Astrocyte of the hippocampus (primary cell): ENCODE measurements around the gene CTSW.
"Not testable (repeated sequence)": the region's sequence is repeated elsewhere in the genome, so short reads cannot be mapped to it uniquely, and the experiment has no call there.

Experiments
- DNase-seq: peaks from one replicate; pipeline ENCODE4 v3.0.0; 2011; ENCODE audit warnings: low read depth, low spot score

The CTSW gene

GRCh38 chr11:65885808-65886536 lies 6.3 kb downstream of the CTSW start:
- DNase-seq, result no peak

- DNase-seq, result peak; percentile 24
Observed at GRCh38 chr11:65886826-65887722, 7.4 kb downstream of the CTSW start.

GRCh38 chr11:65887723-65888162 lies 8.1 kb downstream of the CTSW start:
- no peak for DNase-seq

GRCh38 chr11:65888163-65888814 lies 8.7 kb downstream of the CTSW start, which contains the start of gene FIBP:
Gene FIBP, minus strand, starts transcription at chr11:65888471. Its CDS starts 53 bp downstream, at chr11:65888418.
- DNase-seq, result peak; percentile 99

GRCh38 chr11:65890324-65891218 lies 10.9 kb downstream of the CTSW start, which contains the start of gene CCDC85B:
Gene CCDC85B, plus strand, starts transcription at chr11:65890673. Its CDS starts 111 bp downstream, at chr11:65890784.
- DNase-seq, result peak; percentile 99

GRCh38 chr11:65891219-65892136 lies 11.8 kb downstream of the CTSW start:
- DNase-seq, result peak; percentile 57

- DNase-seq, result not testable (repeated sequence)
Observed at GRCh38 chr11:65892137-65892540, 12.5 kb downstream of the CTSW start.

GRCh38 chr11:65892661-65893317 lies 13.2 kb downstream of the CTSW start:
- DNase-seq, result no peak

GRCh38 chr11:65894034-65894591 lies 14.5 kb downstream of the CTSW start:
- no peak for DNase-seq

- no peak for DNase-seq
Observed at GRCh38 chr11:65895482-65895981, 15.9 kb downstream of the CTSW start.

GRCh38 chr11:65896034-65896999 lies 16.7 kb downstream of the CTSW start:
- no peak for DNase-seq

GRCh38 chr11:65897020-65897471 lies 17.4 kb downstream of the CTSW start:
- peak; percentile 25 for DNase-seq

GRCh38 chr11:65898656-65899355 lies 19.2 kb downstream of the CTSW start:
- peak; percentile 32 for DNase-seq

GRCh38 chr11:65899356-65900124 lies 19.9 kb downstream of the CTSW start:
- peak; percentile 92 for DNase-seq

GRCh38 chr11:65900125-65900898 lies 20.7 kb downstream of the CTSW start, which contains the start of gene FOSL1:
Gene FOSL1, minus strand, starts transcription at chr11:65900388. Its CDS starts 49 bp downstream, at chr11:65900339.
- peak; percentile 98 for DNase-seq
